ENCODE results near the gene KCNJ2. TPM values are rescaled to one million over a fixed set of nuclear protein-coding genes. Genes with fewer than 3 reads are reported as not detected.
A peak's percentile ranks its signal among the peaks of the same experiment; 100 is the strongest.

KCNJ2 gene
- total RNA-seq, 2 experiments from 2014 or later = not detected

- H3K36me3 Mint-ChIP-seq (ENCODE audit: low read depth) = no peaks in the 10 kb centered on the region
- intact Hi-C loops (cut with micrococcal nuclease) = no loop called here
- ChIA-PET POLR2A (no interaction called here), CTCF (interaction anchor here (1.0 to 1.4 kb wide), 2 partner anchors 560 kb away, joined by 3 read pairs; no protein-coding TSS in a partner anchor)
- H3K4me3 Mint-ChIP-seq = no peak overlapping the region
- peaks cover 46% of the 10 kb centered on the region for H3K27me3 Mint-ChIP-seq
- H3K9me3 Mint-ChIP-seq = no peaks in the 10 kb centered on the region
- no peak overlapping the region for H3K27ac Mint-ChIP-seq
- no peak for DNase-seq
- ATAC-seq = no peak
- peaks cover 14% of the 10 kb centered on the region for H3K4me1 Mint-ChIP-seq (ENCODE audit: low read depth)
- TF ChIP-seq, protein P1, sequence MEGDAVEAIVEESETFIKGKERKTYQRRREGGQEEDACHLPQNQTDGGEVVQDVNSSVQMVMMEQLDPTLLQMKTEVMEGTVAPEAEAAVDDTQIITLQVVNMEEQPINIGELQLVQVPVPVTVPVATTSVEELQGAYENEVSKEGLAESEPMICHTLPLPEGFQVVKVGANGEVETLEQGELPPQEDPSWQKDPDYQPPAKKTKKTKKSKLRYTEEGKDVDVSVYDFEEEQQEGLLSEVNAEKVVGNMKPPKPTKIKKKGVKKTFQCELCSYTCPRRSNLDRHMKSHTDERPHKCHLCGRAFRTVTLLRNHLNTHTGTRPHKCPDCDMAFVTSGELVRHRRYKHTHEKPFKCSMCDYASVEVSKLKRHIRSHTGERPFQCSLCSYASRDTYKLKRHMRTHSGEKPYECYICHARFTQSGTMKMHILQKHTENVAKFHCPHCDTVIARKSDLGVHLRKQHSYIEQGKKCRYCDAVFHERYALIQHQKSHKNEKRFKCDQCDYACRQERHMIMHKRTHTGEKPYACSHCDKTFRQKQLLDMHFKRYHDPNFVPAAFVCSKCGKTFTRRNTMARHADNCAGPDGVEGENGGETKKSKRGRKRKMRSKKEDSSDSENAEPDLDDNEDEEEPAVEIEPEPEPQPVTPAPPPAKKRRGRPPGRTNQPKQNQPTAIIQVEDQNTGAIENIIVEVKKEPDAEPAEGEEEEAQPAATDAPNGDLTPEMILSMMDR (IDR thresholded peaks at IDR 0.05) = no peak
These were observed 2.7 kb upstream of the KCNJ2 start for GRCh38 chr17:70166615-70167014.

DNA sequence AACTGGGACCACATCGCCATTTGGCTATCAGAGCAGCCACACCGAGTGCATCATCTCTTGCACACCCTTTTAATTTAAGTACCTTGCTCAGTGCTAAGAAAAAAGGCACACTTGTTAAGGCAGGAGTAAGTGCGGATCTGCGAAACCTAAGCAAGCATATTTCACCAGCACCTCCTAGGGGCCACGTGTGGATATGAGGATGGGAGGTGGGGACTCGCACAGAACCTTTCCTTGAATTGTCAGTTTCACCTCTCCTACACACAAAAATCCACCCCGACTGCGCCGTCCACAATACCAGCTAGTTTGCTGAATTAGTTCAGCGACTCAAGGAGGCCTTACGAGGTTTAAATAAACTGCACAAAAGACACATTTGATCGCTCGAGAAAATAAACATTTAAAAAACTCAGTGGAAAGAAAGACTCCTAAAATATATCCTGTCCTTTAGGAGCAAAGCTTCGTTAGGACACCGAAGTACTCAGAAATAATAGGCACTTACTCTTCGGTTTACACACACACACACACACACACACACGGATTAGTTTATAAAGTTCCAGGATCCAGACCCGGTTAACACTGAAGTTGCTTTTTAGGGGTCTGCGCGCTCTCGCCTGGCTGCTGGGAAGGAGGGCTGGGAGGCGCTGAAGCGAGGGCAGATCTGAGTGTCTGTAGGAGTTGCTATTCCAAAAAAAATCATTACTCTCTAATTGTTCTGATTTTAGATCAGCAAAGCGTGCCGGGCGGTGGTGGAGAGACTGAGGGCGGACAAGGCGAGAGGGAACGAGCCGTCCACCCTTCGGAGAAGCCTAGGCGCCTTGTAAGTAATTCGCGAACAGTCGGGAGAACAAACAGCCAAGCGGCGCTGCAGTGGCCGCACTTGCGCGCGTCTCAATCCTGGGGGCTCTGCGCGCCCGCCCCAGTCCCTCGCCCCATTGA is 1.0 kb upstream of the KCNJ2 start:
- TF ChIP-seq, protein P1 (IDR thresholded peaks at IDR 0.05) = peak; percentile 15
- Mint-ChIP-seq H3K27ac (no peak overlapping the region), H3K4me1 (ENCODE audit: low read depth) (peaks cover 14% of the 10 kb centered on the region), H3K9me3 (no peaks in the 10 kb centered on the region), H3K27me3 (peaks cover 55% of the 10 kb centered on the region), H3K4me3 (peak overlapping the region; percentile 59), H3K36me3 (ENCODE audit: low read depth) (no peaks in the 10 kb centered on the region)
- DNase-seq (peak; percentile 41), ATAC-seq (no peak)
- intact Hi-C loops (cut with micrococcal nuclease) = no loop called here
- CTCF ChIA-PET = interaction anchor here (1.0 kb wide), 2 partner anchors 11 to 13 kb away, joined by 3 read pairs; no protein-coding TSS in a partner anchor
- POLR2A ChIA-PET = interaction anchor here (0.7 kb wide), 1 partner anchor 364 kb away, joined by 3 read pairs; no protein-coding TSS in a partner anchor

DNA sequence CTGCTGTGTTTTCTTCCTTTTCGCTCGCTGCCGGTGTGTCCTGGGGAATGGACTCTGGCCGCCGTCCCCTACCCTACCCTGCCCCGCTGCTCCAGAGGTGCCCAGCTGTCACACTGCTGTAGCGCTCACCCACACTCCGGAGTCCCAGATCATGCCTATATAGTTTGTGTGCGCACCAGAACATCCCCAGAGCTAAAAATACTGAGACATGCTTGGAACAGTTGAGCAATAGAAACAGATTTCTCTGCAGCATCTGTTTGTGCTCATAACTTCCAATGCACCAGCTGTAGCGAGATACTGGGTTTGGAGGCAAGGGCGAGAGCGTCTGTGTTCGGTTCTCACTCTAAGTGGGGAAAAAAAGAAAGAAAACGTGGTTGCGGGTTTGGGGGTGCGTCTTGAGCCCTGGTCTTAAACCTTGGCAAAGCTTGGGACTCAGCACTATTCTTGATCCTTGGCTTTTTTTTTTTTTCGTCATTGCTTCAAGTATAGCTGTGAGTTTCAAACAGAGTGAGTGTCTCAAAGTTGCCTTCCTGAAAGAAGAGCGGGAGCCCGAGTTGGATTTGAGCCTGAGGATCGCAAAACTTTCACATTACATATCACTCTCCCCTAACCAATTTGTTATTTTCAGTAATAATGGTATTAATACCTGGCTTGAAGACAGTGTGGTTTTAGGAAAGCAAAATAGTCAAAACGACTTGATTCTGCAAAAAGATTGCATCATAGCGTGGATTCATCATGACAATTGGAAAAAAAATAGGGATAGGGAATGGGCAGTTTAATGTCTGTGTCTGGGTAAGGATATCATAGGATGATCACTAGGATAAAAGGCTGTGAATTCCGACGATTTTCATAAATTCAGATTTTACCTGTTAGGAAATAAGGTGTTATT is 621 bp downstream of the KCNJ2 start:
- ChIA-PET CTCF (no interaction called here), POLR2A (no interaction called here)
- H3K4me3 Mint-ChIP-seq = peak overlapping the region; percentile 55
- intact Hi-C loops (cut with micrococcal nuclease) = no loop called here
- peaks cover 14% of the 10 kb centered on the region for H3K4me1 Mint-ChIP-seq (ENCODE audit: low read depth)
- peaks cover 50% of the 10 kb centered on the region for H3K27me3 Mint-ChIP-seq
- DNase-seq (peak; percentile 1), ATAC-seq (no peak)
- no peak overlapping the region for H3K27ac Mint-ChIP-seq
- no peaks in the 10 kb centered on the region for H3K9me3 Mint-ChIP-seq
- TF ChIP-seq, protein P1 (IDR thresholded peaks at IDR 0.05) = no peak
- no peaks in the 10 kb centered on the region for H3K36me3 Mint-ChIP-seq (ENCODE audit: low read depth)

GRCh38 chr17:70171159-70171558 is 1.8 kb downstream of the KCNJ2 start:
- peaks cover 14% of the 10 kb centered on the region for H3K4me1 Mint-ChIP-seq (ENCODE audit: low read depth)
- no peaks in the 10 kb centered on the region for H3K36me3 Mint-ChIP-seq (ENCODE audit: low read depth)
- ATAC-seq (no peak), DNase-seq (no peak)
- peaks cover 50% of the 10 kb centered on the region for H3K27me3 Mint-ChIP-seq
- H3K9me3 Mint-ChIP-seq = no peaks in the 10 kb centered on the region
- ChIA-PET POLR2A (no interaction called here), CTCF (no interaction called here)
- no peak overlapping the region for H3K27ac Mint-ChIP-seq
- intact Hi-C loops (cut with micrococcal nuclease) = no loop called here
- TF ChIP-seq, protein P1 (IDR thresholded peaks at IDR 0.05) = no peak
- no peak overlapping the region for H3K4me3 Mint-ChIP-seq

Data from activated CD8-positive, alpha-beta T cell treated with anti-CD3 and anti-CD28 coated beads for 36 hours (primary cell).